Hepatocyte (in vitro differentiated cells): ENCODE measurements around the gene FKTN. TPM values are rescaled to one million over a fixed set of nuclear protein-coding genes. Genes with fewer than 3 reads are reported as not detected.

Experiments
- DNase-seq: peaks from one replicate; pipeline ENCODE4 v3.0.0-alpha.2; 2016; ENCODE audit warnings: low spot score
- H2AFZ ChIP-seq: fragments of 200-600 bp; sonication (generic); 2 replicates; pipeline ENCODE4 v1.6.0; 2016; ENCODE audit warnings: antibody characterized with exemption, mild to moderate bottlenecking
- H3K27ac ChIP-seq: fragments of 200-600 bp; sonication (generic); 2 replicates; pipeline ENCODE4 v1.5.1; 2016; ENCODE audit warnings: mild to moderate bottlenecking
- H3K27me3 ChIP-seq: fragments of 200-600 bp; sonication (generic); 2 replicates; pipeline ENCODE4 v1.6.1; 2016
- H3K36me3 ChIP-seq: fragments of 200-600 bp; sonication (generic); replicated peaks from 2 replicates; pipeline ENCODE4 v1.5.1; 2016; ENCODE audit warnings: low read depth; ENCODE audit not compliant: insufficient read depth
- H3K4me1 ChIP-seq: fragments of 200-600 bp; sonication (generic); 2 replicates; pipeline ENCODE4 v1.5.1; 2016; ENCODE audit warnings: mild to moderate bottlenecking, moderate library complexity; ENCODE audit not compliant: insufficient read depth
- H3K4me2 ChIP-seq: fragments of 200-600 bp; sonication (generic); 2 replicates; pipeline ENCODE4 v1.6.0; 2016
- H3K4me3 ChIP-seq: fragments of 200-600 bp; sonication (generic); 2 replicates; pipeline ENCODE4 v1.5.1; 2016; ENCODE audit warnings: mild to moderate bottlenecking
- H3K79me2 ChIP-seq: fragments of 200-600 bp; sonication (generic); 2 replicates; pipeline ENCODE4 v1.6.0; 2017; ENCODE audit warnings: mild to moderate bottlenecking
- H3K9me2 ChIP-seq: fragments of 200-600 bp; sonication (generic); replicated peaks from 2 replicates; pipeline ENCODE4 v1.6.0; 2017; ENCODE audit warnings: mild to moderate bottlenecking; ENCODE audit not compliant: insufficient read depth
- H3K9me3 ChIP-seq: fragments of 200-600 bp; sonication (generic); 2 replicates; pipeline ENCODE4 v1.5.1; 2016; ENCODE audit warnings: low read depth, mild to moderate bottlenecking
- H4K20me1 ChIP-seq: fragments of 200-600 bp; sonication (generic); 2 replicates; pipeline ENCODE4 v1.6.0; 2016; ENCODE audit warnings: mild to moderate bottlenecking; ENCODE audit not compliant: insufficient read depth, poor library complexity, severe bottlenecking
- EZH2 ChIP-seq: fragments of 200-600 bp; sonication (generic); IDR thresholded peaks from 2 replicates; pipeline ENCODE4 v1.6.1; 2016; ENCODE audit warnings: antibody characterized with exemption, mild to moderate bottlenecking, borderline replicate concordance
- EZH2phosphoT487 ChIP-seq: fragments of 200-600 bp; sonication (generic); IDR thresholded peaks from one replicate; pipeline ENCODE4 v1.6.1; 2018; ENCODE audit warnings: antibody characterized with exemption, mild to moderate bottlenecking, low read depth, moderate library complexity; ENCODE audit not compliant: unreplicated experiment, severe bottlenecking
- WGBS: methylation state at CpG from one replicate; pipeline ENCODE4 v1.1.6; 2016; ENCODE audit warnings: low lambda C conversion rate; ENCODE audit errors: missing lambda C conversion rate; 5-methylcytosine and 5-hydroxymethylcytosine counted together
- polyA plus RNA-seq: library from polyadenylated mRNA; unstranded; fragments of >200 nt; fragmentation: Nextera tagmentation; extraction: Ambion mirVana; gene quantifications from 2 replicates; pipeline ENCODE4 v1.2.1, GENCODE V29; 2016
- total RNA-seq: library from RNA; depleted of rRNA; stranded (reverse); fragments of >200 nt; gene quantifications from 2 replicates; pipeline ENCODE4 v1.2.3, GENCODE V29; 2014
- TF ChIP-seq, protein P1 (sequence below): fragments of 200-600 bp; sonication (generic); IDR thresholded peaks from 2 replicates; pipeline ENCODE4 v1.5.1; 2016; ENCODE audit warnings: antibody characterized with exemption, mild to moderate bottlenecking; ENCODE audit not compliant: poor library complexity

The FKTN gene
- total and polyA plus RNA-seq, 2 experiments from 2014 or later = 1.8 to 27.1 TPM

DNA sequence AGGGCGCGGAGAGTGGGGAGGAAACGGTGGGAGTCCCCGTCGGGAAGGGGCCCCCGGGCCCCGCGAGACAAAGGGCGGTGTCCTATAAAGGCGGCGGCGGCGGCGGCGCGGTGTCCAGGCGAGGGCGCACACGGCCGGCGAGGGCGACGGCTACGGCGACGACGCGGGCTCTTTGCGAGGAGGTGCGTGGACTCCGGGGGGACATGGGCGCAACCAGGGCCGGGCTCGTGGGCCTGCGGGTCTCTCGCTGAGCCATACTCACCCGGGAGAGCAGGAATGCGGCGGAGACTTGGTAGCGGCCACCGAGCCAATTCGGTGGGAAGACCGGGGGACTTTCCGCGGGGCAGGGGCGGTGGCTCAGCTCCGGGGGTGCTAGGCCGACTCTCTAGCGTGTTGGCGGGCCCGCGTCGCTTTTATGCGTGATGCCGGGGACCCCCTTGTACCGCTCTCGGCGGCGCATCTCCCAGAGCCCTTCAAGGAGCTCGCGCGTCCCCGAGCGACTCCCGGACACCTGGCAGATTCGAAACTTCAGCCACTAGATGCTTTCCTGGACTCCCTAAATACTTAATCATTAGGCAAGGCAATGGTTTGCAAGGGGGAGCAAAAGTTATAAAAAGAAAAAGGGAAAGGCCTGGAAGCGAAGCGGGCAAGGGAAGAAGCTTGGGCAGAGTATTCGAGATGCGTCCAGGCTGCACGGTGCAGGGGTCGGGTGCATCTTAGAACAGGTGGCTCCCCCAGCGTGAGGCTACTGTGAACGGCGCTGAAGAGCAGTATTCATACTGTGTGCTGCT is 98.4 kb downstream of the FKTN start:
- Histone ChIP-seq H3K4me1 (no peaks in the 10 kb centered on the region), H3K9me2 (no peaks in the 10 kb centered on the region), H3K4me2 (peak overlapping the region; percentile 100), H3K27ac (no peak overlapping the region), H3K79me2 (no peaks in the 10 kb centered on the region), H3K36me3 (no peaks in the 10 kb centered on the region), H2AFZ (peak overlapping the region; percentile 98), H4K20me1 (no peaks in the 10 kb centered on the region), H3K9me3 (no peaks in the 10 kb centered on the region), H3K4me3 (peak overlapping the region; percentile 58), H3K27me3 (peaks cover 28% of the 10 kb centered on the region)
- 5% methylated on average over 69 of the region's 75 CpGs for WGBS
- peak; percentile 62 for DNase-seq
- TF ChIP-seq, protein P1, sequence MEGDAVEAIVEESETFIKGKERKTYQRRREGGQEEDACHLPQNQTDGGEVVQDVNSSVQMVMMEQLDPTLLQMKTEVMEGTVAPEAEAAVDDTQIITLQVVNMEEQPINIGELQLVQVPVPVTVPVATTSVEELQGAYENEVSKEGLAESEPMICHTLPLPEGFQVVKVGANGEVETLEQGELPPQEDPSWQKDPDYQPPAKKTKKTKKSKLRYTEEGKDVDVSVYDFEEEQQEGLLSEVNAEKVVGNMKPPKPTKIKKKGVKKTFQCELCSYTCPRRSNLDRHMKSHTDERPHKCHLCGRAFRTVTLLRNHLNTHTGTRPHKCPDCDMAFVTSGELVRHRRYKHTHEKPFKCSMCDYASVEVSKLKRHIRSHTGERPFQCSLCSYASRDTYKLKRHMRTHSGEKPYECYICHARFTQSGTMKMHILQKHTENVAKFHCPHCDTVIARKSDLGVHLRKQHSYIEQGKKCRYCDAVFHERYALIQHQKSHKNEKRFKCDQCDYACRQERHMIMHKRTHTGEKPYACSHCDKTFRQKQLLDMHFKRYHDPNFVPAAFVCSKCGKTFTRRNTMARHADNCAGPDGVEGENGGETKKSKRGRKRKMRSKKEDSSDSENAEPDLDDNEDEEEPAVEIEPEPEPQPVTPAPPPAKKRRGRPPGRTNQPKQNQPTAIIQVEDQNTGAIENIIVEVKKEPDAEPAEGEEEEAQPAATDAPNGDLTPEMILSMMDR = peak; percentile 39
- no peak for TF ChIP-seq EZH2phosphoT487

DNA sequence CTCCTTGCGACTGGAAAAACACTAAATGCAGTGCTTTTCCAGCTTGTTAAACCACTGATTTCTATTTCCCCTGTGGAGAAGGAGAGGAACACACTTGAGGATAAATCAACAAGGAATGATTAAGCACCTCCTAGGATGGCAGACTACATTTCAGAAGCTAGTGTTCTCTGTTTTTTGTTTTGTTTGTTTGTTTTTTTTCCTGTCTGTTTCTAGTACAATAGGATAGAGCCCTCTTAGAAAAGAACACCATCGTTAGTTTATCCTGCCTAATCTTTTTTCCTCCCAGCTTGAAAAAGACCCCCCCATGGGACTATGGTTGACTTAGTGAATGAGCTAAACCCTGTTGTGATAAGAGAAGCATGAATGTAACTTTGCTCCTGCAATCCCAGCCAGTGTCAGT is 100.4 kb downstream of the FKTN start:
- WGBS = 65% methylated on average over 2 of the region's 2 CpGs
- Histone ChIP-seq H3K27me3 (peaks cover 28% of the 10 kb centered on the region), H3K4me2 (no peak overlapping the region)

DNA sequence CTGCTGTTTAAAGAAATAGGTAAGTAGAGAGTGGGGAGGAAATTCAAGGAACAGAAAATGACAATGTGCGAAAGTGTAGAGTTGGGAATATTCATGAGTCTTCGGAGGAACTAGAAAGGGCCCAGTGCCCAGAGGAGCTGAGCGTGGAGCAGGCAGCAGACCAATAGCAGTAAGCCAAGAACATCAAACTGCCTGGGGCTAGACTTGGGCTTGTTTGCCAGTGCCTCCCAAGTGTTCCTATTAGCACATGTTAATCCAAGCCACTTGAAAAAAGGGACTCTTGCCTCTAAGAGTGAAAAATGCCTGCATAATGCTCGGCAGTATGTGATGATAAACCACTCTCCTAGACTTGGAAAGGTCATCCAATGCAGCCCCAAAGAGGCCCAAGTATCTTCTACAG is 103.1 kb downstream of the FKTN start:
- Histone ChIP-seq H2AFZ (no peak overlapping the region), H3K4me3 (no peak overlapping the region), H3K36me3 (no peaks in the 10 kb centered on the region), H4K20me1 (no peaks in the 10 kb centered on the region), H3K9me3 (no peaks in the 10 kb centered on the region), H3K79me2 (no peaks in the 10 kb centered on the region), H3K27me3 (peaks cover 22% of the 10 kb centered on the region), H3K4me1 (no peaks in the 10 kb centered on the region), H3K27ac (no peak overlapping the region), H3K4me2 (no peak overlapping the region), H3K9me2 (no peaks in the 10 kb centered on the region)
- TF ChIP-seq, protein P1 = no peak
- TF ChIP-seq EZH2 = no peak
- no peak for TF ChIP-seq EZH2phosphoT487
- no peak for DNase-seq
- 72% methylated on average over 4 of the region's 4 CpGs for WGBS

More for the DNA sequence above, 100.4 kb downstream of the FKTN start:
- no peaks in the 10 kb centered on the region for H3K36me3 ChIP-seq
- no peaks in the 10 kb centered on the region for H3K79me2 ChIP-seq
- no peaks in the 10 kb centered on the region for H3K9me3 ChIP-seq
- DNase-seq = no peak
- H2AFZ ChIP-seq = no peak overlapping the region
- H3K9me2 ChIP-seq = no peaks in the 10 kb centered on the region
- no peaks in the 10 kb centered on the region for H3K4me1 ChIP-seq
- no peak overlapping the region for H3K4me3 ChIP-seq
- no peak overlapping the region for H3K27ac ChIP-seq
- TF ChIP-seq, protein P1 = no peak
- TF ChIP-seq EZH2phosphoT487 (no peak), EZH2 (no peak)
- H4K20me1 ChIP-seq = no peaks in the 10 kb centered on the region
